Measurements from ENCODE around the gene MDGA2. TPM values are rescaled to one million over a fixed set of nuclear protein-coding genes. Genes with fewer than 3 reads are reported as not detected.

Gene MDGA2
- total RNA-seq, 2 experiments from 2014 or later, result not detected

DNA sequence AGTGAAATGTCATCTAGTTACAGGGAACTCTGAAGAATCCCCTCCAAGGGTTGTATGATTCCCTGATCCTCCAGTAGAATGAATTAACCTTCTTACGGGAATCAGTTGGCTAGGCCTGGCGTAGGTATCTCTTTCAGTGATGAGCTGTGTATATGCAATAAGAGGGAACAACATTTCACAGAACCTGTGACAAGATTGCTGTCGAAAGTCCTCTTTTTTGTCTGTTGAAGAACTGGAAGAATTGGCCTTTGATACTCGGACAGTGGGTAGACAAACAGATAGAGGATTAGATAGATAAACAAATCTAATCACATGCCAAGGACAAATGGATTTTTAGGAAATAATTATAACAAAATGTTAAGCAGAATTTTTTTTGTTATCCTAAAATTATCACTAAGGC lies 184.6 kb downstream of the MDGA2 start:
- H3K9me3 ChIP-seq (ENCODE audit: control insufficient read depth in 1 of 2, insufficient read depth in 1 of 2, low read length in 2 of 2), result peaks cover 0 to 3% of the 10 kb centered on the region in 2 experiments

DNA sequence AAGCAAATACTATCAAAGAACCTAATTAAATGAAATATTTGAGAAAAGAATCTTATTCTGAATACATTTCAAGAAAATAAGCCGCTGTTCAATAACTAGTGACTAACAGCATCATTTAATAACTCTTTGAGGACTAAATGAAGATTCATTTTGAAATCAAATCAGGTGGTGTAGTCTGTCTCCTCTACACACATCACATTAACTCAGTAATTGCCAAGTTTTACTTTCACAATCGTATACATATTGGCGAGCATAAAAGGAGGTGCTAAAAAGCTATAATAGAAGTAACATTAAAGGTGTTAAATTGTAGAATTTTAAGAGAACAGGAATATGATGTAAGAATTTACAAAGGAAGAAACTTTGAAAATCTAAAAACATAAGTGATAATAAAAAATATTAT lies 185.1 kb downstream of the MDGA2 start:
- POLR2A ChIA-PET, result no interaction called here
- Histone ChIP-seq H3K9me3 (ENCODE audit: control insufficient read depth in 1 of 2, insufficient read depth in 1 of 2, low read length in 2 of 2) (peaks cover 0 to 7% of the 10 kb centered on the region in 2 experiments), H3K27ac (ENCODE audit: low read depth in 1 of 2, low read length in 2 of 2) (no peak overlapping the region), H3K27me3 (ENCODE audit: control insufficient read depth in 1 of 2, insufficient read depth in 2 of 2, low read length in 2 of 2) (no peaks in the 10 kb centered on the region), H3K4me1 (ENCODE audit: insufficient read depth, low read length) (no peaks in the 10 kb centered on the region), H3K4me3 (ENCODE audit: low read length) (no peak overlapping the region), H3K36me3 (ENCODE audit: insufficient read depth, low read length) (no peaks in the 10 kb centered on the region)
- no peak overlapping the region for H3K27ac Mint-ChIP-seq
- CTCF ChIA-PET, result no interaction called here
- H3K9me3 Mint-ChIP-seq, result peaks cover 4% of the 10 kb centered on the region
- H3K36me3 Mint-ChIP-seq (ENCODE audit: low read depth), result no peaks in the 10 kb centered on the region
- H3K27me3 Mint-ChIP-seq, result no peaks in the 10 kb centered on the region
- intact Hi-C loops (cut with DNase I, micrococcal nuclease), result no loop called here
- TF ChIP-seq, protein P1, sequence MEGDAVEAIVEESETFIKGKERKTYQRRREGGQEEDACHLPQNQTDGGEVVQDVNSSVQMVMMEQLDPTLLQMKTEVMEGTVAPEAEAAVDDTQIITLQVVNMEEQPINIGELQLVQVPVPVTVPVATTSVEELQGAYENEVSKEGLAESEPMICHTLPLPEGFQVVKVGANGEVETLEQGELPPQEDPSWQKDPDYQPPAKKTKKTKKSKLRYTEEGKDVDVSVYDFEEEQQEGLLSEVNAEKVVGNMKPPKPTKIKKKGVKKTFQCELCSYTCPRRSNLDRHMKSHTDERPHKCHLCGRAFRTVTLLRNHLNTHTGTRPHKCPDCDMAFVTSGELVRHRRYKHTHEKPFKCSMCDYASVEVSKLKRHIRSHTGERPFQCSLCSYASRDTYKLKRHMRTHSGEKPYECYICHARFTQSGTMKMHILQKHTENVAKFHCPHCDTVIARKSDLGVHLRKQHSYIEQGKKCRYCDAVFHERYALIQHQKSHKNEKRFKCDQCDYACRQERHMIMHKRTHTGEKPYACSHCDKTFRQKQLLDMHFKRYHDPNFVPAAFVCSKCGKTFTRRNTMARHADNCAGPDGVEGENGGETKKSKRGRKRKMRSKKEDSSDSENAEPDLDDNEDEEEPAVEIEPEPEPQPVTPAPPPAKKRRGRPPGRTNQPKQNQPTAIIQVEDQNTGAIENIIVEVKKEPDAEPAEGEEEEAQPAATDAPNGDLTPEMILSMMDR (IDR thresholded peaks at IDR 0.05), result no peak
- ATAC-seq (ENCODE audit: poor library complexity), result no peak
- no peaks in the 10 kb centered on the region for H3K4me1 Mint-ChIP-seq (ENCODE audit: low read depth)
- no peak overlapping the region for H3K4me3 Mint-ChIP-seq
- no peak for DNase-seq

More for the DNA sequence above, 184.6 kb downstream of the MDGA2 start:
- Histone ChIP-seq H3K27me3 (ENCODE audit: control insufficient read depth in 1 of 2, insufficient read depth in 2 of 2, low read length in 2 of 2) (no peaks in the 10 kb centered on the region), H3K27ac (ENCODE audit: low read depth in 1 of 2, low read length in 2 of 2) (no peak overlapping the region), H3K4me1 (ENCODE audit: insufficient read depth, low read length) (no peaks in the 10 kb centered on the region), H3K36me3 (ENCODE audit: insufficient read depth, low read length) (no peaks in the 10 kb centered on the region), H3K4me3 (ENCODE audit: low read length) (no peak overlapping the region)
- POLR2A ChIA-PET, result no interaction called here
- TF ChIP-seq, protein P1 (IDR thresholded peaks at IDR 0.05), result no peak
- ATAC-seq (ENCODE audit: poor library complexity) (no peak), DNase-seq (no peak)
- no peaks in the 10 kb centered on the region for H3K27me3 Mint-ChIP-seq
- H3K36me3 Mint-ChIP-seq (ENCODE audit: low read depth), result no peaks in the 10 kb centered on the region
- intact Hi-C loops (cut with DNase I, micrococcal nuclease), result no loop called here
- no peak overlapping the region for H3K27ac Mint-ChIP-seq
- no peaks in the 10 kb centered on the region for H3K4me1 Mint-ChIP-seq (ENCODE audit: low read depth)
- CTCF ChIA-PET, result no interaction called here
- no peak overlapping the region for H3K4me3 Mint-ChIP-seq
- H3K9me3 Mint-ChIP-seq, result peaks cover 4% of the 10 kb centered on the region

DNA sequence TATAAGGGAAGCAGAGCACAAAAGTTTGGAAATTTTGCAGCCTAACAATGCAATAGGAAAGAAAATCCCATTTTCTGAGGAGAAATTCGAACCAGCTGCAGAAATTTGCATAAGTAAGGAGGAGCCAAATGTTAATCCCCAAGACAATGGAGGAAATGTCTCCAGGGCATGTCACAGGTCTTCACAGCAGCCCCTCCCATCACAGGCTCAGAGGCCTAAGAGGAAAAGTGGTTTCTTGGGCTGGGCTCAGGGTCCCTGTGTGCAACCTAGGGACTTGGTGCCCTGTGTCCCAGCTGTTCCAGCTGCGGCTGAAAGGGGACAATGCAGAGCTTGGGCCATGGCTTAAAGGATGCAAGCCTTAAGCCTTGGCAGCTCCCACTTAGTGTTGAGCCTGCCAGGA lies 190.0 kb downstream of the MDGA2 start:
- ChIA-PET CTCF (no interaction called here), POLR2A (no interaction called here)
- intact Hi-C loops (cut with DNase I, micrococcal nuclease), result no loop called here
- no peak overlapping the region for H3K27ac ChIP-seq (ENCODE audit: low read depth in 1 of 2, low read length in 2 of 2)
- Mint-ChIP-seq H3K27ac (no peak overlapping the region), H3K9me3 (no peaks in the 10 kb centered on the region), H3K27me3 (no peaks in the 10 kb centered on the region), H3K36me3 (ENCODE audit: low read depth) (no peaks in the 10 kb centered on the region), H3K4me1 (ENCODE audit: low read depth) (no peaks in the 10 kb centered on the region), H3K4me3 (no peak overlapping the region)
- H3K27me3 ChIP-seq (ENCODE audit: control insufficient read depth in 1 of 2, insufficient read depth in 2 of 2, low read length in 2 of 2), result no peaks in the 10 kb centered on the region
- H3K4me1 ChIP-seq (ENCODE audit: insufficient read depth, low read length), result no peaks in the 10 kb centered on the region
- no peaks in the 10 kb centered on the region for H3K36me3 ChIP-seq (ENCODE audit: insufficient read depth, low read length)
- DNase-seq, result no peak
- peaks cover 0 to 7% of the 10 kb centered on the region in 2 experiments for H3K9me3 ChIP-seq (ENCODE audit: control insufficient read depth in 1 of 2, insufficient read depth in 1 of 2, low read length in 2 of 2)
- no peak for ATAC-seq (ENCODE audit: poor library complexity)
- no peak overlapping the region for H3K4me3 ChIP-seq (ENCODE audit: low read length)
- TF ChIP-seq, protein P1 (IDR thresholded peaks at IDR 0.05), result no peak

Data from CD4-positive, alpha-beta T cell (primary cell).